ENCODE data around the gene HCRTR1. TPM values are rescaled to one million over a fixed set of nuclear protein-coding genes. Genes with fewer than 3 reads are reported as not detected.

Gene HCRTR1
- total and polyA plus RNA-seq, 10 of the 15 experiments (the other 5 are each of a cell fraction or from before 2014, with no cell fraction given): not detected

DNA sequence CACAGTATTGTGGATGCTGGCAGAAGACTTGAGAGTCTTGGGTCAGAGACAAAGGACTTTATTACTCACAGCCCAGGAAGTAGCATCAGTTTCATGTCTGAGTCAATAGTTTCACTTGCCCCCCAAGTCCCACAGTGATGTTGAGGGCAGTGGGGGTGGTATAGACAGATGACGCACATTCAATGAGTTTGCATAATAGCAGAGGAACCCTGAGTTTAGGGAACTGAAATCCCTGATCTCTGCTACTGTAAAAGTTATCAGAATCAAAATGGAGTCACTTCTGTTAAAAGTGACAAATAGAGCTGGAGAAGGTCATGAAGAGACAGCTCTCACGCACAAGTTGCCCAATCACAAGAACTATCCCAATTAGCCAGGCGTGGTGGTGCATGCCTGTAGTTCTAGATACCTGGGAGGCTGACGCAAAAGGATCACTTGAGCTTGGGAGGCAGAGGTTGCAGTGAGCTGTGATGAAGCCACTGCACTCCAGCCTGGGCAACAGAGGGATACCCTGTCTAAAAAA, 11.5 kb upstream of the HCRTR1 start (continued):
- TF ChIP-seq SRF (IDR thresholded peaks at IDR 0.05; ENCODE audit: low read depth in 2 of 2, low read length in 2 of 2) (0 out of 4 replicates have a peak, but pooled peaks of 1 of the 2 experiments have one; percentile 15), TCF7 (IDR thresholded peaks at IDR 0.05; ENCODE audit: borderline replicate concordance) (0 out of 2 replicates have a peak, but pooled peaks have one; percentile 45), RBBP5 (conservative IDR thresholded peaks at IDR 0.05) (no peak), ZNF274 (IDR thresholded peaks at IDR 0.05; ENCODE audit: insufficient read depth, insufficient read length) (no peak), SP1 (IDR thresholded peaks at IDR 0.05; ENCODE audit: low read depth, low read length) (peak; percentile 84), IRF4 (IDR thresholded peaks at IDR 0.05; ENCODE audit: low read depth, low read length) (peak; percentile 93), CHD2 (IDR thresholded peaks at IDR 0.05; ENCODE audit: borderline replicate concordance, low read depth, low read length) (peak; percentile 89), NR2C1 (IDR thresholded peaks at IDR 0.05) (no peak), MTA2 (IDR thresholded peaks at IDR 0.05; ENCODE audit: low read depth) (peak; percentile 92), RFX5 (IDR thresholded peaks at IDR 0.05; ENCODE audit: low read depth, low read length) (no peak), NFYA (IDR thresholded peaks at IDR 0.05; ENCODE audit: borderline replicate concordance, low read depth, low read length) (no peak), GATAD2B (conservative IDR thresholded peaks at IDR 0.05; ENCODE audit: low read depth) (peak; percentile 48; the same call in 1 of the 2 replicates), IKZF1 (conservative IDR thresholded peaks at IDR 0.05) (peak; percentile 95), EGR1 (IDR thresholded peaks at IDR 0.05; ENCODE audit: borderline replicate concordance in 1 of 2, low read depth in 2 of 2, low read length in 2 of 2) (peak in 1 of 2 experiments; percentile 39; a peak in 1 of 3 replicates), ESRRA (IDR thresholded peaks at IDR 0.05; ENCODE audit: low read length) (no peak), POU2F2 (IDR thresholded peaks at IDR 0.05; ENCODE audit: borderline replicate concordance, low read depth, low read length) (peak; percentile 99), MEF2B (IDR thresholded peaks at IDR 0.05; ENCODE audit: partially characterized antibody, poor library complexity, severe bottlenecking) (peak; percentile 72), NRF1 (conservative IDR thresholded peaks at IDR 0.05; ENCODE audit: low read depth, low read length) (no peak), DPF2 (IDR thresholded peaks at IDR 0.05) (peak; percentile 98)
- TF ChIP-seq, protein P1, sequence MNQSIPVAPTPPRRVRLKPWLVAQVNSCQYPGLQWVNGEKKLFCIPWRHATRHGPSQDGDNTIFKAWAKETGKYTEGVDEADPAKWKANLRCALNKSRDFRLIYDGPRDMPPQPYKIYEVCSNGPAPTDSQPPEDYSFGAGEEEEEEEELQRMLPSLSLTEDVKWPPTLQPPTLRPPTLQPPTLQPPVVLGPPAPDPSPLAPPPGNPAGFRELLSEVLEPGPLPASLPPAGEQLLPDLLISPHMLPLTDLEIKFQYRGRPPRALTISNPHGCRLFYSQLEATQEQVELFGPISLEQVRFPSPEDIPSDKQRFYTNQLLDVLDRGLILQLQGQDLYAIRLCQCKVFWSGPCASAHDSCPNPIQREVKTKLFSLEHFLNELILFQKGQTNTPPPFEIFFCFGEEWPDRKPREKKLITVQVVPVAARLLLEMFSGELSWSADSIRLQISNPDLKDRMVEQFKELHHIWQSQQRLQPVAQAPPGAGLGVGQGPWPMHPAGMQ (IDR thresholded peaks at IDR 0.05; ENCODE audit: borderline replicate concordance): no peak
- TF ChIP-seq, protein P2, sequence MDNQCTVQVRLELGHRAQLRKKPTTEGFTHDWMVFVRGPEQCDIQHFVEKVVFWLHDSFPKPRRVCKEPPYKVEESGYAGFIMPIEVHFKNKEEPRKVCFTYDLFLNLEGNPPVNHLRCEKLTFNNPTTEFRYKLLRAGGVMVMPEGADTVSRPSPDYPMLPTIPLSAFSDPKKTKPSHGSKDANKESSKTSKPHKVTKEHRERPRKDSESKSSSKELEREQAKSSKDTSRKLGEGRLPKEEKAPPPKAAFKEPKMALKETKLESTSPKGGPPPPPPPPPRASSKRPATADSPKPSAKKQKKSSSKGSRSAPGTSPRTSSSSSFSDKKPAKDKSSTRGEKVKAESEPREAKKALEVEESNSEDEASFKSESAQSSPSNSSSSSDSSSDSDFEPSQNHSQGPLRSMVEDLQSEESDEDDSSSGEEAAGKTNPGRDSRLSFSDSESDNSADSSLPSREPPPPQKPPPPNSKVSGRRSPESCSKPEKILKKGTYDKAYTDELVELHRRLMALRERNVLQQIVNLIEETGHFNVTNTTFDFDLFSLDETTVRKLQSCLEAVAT (IDR thresholded peaks at IDR 0.05): peak; percentile 40; the same call in 1 of the 2 replicates
- TF ChIP-seq, protein P3, sequence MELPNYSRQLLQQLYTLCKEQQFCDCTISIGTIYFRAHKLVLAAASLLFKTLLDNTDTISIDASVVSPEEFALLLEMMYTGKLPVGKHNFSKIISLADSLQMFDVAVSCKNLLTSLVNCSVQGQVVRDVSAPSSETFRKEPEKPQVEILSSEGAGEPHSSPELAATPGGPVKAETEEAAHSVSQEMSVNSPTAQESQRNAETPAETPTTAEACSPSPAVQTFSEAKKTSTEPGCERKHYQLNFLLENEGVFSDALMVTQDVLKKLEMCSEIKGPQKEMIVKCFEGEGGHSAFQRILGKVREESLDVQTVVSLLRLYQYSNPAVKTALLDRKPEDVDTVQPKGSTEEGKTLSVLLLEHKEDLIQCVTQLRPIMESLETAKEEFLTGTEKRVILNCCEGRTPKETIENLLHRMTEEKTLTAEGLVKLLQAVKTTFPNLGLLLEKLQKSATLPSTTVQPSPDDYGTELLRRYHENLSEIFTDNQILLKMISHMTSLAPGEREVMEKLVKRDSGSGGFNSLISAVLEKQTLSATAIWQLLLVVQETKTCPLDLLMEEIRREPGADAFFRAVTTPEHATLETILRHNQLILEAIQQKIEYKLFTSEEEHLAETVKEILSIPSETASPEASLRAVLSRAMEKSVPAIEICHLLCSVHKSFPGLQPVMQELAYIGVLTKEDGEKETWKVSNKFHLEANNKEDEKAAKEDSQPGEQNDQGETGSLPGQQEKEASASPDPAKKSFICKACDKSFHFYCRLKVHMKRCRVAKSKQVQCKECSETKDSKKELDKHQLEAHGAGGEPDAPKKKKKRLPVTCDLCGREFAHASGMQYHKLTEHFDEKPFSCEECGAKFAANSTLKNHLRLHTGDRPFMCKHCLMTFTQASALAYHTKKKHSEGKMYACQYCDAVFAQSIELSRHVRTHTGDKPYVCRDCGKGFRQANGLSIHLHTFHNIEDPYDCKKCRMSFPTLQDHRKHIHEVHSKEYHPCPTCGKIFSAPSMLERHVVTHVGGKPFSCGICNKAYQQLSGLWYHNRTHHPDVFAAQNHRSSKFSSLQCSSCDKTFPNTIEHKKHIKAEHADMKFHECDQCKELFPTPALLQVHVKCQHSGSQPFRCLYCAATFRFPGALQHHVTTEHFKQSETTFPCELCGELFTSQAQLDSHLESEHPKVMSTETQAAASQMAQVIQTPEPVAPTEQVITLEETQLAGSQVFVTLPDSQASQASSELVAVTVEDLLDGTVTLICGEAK (IDR thresholded peaks at IDR 0.05; ENCODE audit: borderline replicate concordance): no peak; the same call in 1 of the 2 replicates
- TF ChIP-seq, protein P4, sequence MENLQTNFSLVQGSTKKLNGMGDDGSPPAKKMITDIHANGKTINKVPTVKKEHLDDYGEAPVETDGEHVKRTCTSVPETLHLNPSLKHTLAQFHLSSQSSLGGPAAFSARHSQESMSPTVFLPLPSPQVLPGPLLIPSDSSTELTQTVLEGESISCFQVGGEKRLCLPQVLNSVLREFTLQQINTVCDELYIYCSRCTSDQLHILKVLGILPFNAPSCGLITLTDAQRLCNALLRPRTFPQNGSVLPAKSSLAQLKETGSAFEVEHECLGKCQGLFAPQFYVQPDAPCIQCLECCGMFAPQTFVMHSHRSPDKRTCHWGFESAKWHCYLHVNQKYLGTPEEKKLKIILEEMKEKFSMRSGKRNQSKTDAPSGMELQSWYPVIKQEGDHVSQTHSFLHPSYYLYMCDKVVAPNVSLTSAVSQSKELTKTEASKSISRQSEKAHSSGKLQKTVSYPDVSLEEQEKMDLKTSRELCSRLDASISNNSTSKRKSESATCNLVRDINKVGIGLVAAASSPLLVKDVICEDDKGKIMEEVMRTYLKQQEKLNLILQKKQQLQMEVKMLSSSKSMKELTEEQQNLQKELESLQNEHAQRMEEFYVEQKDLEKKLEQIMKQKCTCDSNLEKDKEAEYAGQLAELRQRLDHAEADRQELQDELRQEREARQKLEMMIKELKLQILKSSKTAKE (IDR thresholded peaks at IDR 0.05; ENCODE audit: low read depth, poor library complexity, severe bottlenecking): peak; percentile 96
